SJSA1 (cell line): ENCODE measurements around the gene SUDS3. TPM values are rescaled to one million over a fixed set of nuclear protein-coding genes. Genes with fewer than 3 reads are reported as not detected.

Experiments used
- DNase-seq, 2 experiments: peaks; one replicate each; pipeline ENCODE4 v3.0.0-alpha.2; 2015 to 2020; ENCODE audit warnings: low spot score in 2 of 2, low read depth in 1 of 2
- H3K27ac ChIP-seq: fragments of 250-450 bp; sonication (Bioruptor Pico); 2 replicates; pipeline ENCODE4 v1.5.1; 2020; ENCODE audit warnings: mild to moderate bottlenecking, moderate library complexity
- H3K27me3 ChIP-seq: fragments of 250-450 bp; sonication (Bioruptor Pico); replicated peaks from 2 replicates; pipeline ENCODE4 v1.5.1; 2020; ENCODE audit warnings: mild to moderate bottlenecking, moderate library complexity
- H3K36me3 ChIP-seq: fragments of 250-450 bp; sonication (Bioruptor Pico); 2 replicates; pipeline ENCODE4 v1.5.1; 2020; ENCODE audit warnings: mild to moderate bottlenecking
- H3K4me1 ChIP-seq: fragments of 250-450 bp; sonication (Bioruptor Pico); replicated peaks from 2 replicates; pipeline ENCODE4 v1.6.1; 2021; ENCODE audit warnings: mild to moderate bottlenecking
- H3K4me3 ChIP-seq: fragments of 250-450 bp; sonication (Bioruptor Pico); 2 replicates; pipeline ENCODE4 v1.5.1; 2020; ENCODE audit warnings: mild to moderate bottlenecking
- H3K9me3 ChIP-seq: fragments of 250-450 bp; sonication (Bioruptor Pico); replicated peaks from 2 replicates; pipeline ENCODE4 v1.5.1; 2020; ENCODE audit warnings: mild to moderate bottlenecking
- total RNA-seq: library from RNA; depleted of rRNA; stranded (reverse); fragments of >200 nt; shearing (Covaris generic); gene quantifications from 2 replicates; pipeline ENCODE4 v1.2.3, GENCODE V29; 2014

SUDS3 gene
- total RNA-seq, 1 experiment from 2014 or later = 42.8 TPM

DNA sequence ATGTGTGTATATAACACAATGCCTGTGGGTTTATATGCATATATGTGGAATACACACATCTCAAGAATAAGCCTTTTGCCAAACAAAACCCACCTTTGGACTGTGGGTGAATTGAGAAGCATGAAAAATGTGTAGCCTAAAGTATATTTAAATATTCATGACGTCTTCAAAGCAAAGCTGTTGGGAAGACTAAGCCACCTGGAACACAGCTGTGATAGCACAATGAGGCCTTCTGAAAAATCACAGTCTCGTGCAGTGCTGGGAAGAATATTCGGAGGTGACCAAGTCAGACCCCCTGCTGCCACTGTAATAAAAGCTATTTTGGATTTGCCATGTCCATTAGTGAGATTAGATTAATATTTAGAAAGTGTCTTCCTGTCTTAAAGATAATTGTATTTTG lies 51.5 kb downstream of the SUDS3 start:
- Histone ChIP-seq H3K36me3 (no peaks in the 10 kb centered on the region), H3K4me1 (no peaks in the 10 kb centered on the region), H3K27me3 (no peaks in the 10 kb centered on the region), H3K4me3 (no peak overlapping the region), H3K27ac (no peak overlapping the region), H3K9me3 (no peaks in the 10 kb centered on the region)
- no peak for DNase-seq

DNA sequence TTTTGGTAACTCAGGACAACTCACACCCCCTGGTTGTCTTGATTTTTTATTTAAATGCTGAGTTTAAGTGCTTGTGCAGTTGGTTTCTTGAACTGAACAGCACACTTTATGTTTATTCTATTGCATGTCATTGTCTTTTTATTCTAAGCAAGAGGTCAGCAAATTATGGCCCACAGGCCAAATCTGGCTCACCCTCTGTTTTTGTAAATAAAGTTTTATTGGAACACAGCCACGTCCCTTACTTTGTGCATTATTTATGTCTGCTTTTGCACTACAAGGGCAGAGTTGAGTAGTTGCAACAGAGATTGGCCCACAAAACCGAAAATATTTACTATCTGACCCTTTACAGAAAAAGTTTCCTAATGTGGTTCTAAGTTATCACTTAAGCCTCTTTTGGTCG lies 52.3 kb downstream of the SUDS3 start:
- Histone ChIP-seq H3K36me3 (no peaks in the 10 kb centered on the region), H3K4me1 (no peaks in the 10 kb centered on the region), H3K4me3 (no peak overlapping the region), H3K27ac (no peak overlapping the region), H3K9me3 (no peaks in the 10 kb centered on the region), H3K27me3 (no peaks in the 10 kb centered on the region)
- DNase-seq = no peak

DNA sequence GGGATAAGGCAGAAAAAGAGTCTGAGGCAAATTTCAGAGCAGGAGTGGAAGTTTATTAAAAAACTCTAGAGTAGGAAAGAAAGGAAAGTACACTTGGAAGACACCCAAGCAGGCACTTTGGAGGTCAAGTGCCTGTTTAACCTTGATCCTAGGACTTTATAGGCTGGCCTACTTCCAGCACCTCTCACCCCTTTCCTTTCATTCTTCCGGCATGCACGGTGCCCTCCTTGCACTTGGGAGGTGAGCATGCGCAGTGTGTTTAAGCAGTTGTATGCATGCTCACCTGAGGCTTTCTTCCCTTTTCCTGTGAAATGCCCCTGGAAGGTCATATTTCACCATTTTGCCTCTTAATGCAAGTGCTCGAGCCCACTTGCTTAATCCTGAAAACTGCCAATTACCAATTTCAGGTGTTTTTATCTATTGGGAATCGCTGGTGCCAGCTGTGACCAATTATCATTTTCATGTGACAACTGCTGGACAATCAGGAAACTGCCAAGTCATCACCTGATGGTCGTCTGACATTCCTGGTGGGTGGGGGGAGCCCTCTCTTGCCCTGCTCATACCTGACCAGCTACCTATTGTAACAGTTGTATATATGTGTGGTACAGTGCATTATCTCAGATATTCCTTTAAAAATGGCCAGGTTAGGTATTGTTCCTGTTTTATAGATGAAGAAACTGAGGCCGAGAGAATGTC lies 53.5 kb downstream of the SUDS3 start:
- Histone ChIP-seq H3K9me3 (no peaks in the 10 kb centered on the region), H3K36me3 (no peaks in the 10 kb centered on the region), H3K4me3 (no peak overlapping the region), H3K27me3 (no peaks in the 10 kb centered on the region), H3K4me1 (no peaks in the 10 kb centered on the region), H3K27ac (no peak overlapping the region)
- no peak for DNase-seq

DNA sequence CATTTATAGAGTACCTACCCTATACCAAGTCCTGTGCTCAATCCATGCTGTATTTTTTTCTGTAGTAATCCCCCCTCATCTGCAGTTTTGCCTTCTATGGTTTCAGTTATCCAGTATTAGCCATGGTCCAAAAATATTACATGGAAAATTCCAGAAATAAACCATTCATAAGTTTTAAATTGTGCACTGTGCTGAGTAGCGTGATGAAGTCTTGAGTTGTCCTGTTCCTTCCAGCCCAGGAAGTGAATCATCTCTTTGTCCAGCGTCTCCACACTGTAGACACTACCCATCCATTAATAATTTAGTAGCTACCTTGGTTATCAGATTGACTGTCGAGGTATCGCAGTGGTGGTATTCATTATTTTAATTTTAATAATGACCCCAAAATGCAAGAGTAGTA lies 54.2 kb downstream of the SUDS3 start:
- Histone ChIP-seq H3K36me3 (no peaks in the 10 kb centered on the region), H3K27ac (no peak overlapping the region), H3K4me3 (no peak overlapping the region), H3K4me1 (no peaks in the 10 kb centered on the region), H3K27me3 (no peaks in the 10 kb centered on the region), H3K9me3 (no peaks in the 10 kb centered on the region)
- no peak for DNase-seq

DNA sequence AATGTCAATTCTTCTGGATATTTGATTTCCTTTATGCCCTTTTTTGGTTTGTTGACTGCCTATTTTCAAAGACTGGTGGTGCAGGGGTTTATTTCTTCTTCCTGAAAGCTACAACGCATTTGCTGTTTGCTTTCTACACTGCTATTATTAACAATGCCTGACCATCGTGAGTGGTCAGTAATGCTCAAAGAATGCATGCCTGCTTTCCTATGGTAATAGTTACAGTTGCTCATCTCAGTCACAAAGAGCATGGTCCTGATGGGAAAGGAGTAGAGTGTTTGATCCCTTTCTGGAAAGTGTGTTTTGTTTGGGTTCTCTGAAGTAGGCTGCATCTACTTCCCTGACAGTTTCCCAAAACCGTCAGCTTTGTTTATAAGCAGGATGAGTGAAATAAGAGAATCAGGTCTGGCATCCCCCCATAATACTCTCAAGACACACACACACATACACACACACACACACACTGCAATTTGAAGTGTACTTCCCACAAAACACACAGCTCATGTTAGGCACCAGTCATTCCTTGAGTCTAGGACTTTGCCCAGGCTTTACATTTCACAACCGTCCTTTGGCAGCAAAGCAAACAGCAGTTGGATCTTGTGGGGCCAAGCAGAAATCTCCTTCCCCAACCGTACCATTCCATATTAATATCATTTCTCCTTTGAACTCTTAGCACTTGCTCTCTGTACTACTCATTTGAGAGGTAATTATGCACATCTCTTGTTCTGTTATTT lies 56.6 kb downstream of the SUDS3 start:
- Histone ChIP-seq H3K27ac (no peak overlapping the region), H3K9me3 (no peaks in the 10 kb centered on the region), H3K27me3 (no peaks in the 10 kb centered on the region), H3K36me3 (no peaks in the 10 kb centered on the region), H3K4me1 (no peaks in the 10 kb centered on the region), H3K4me3 (no peak overlapping the region)
- DNase-seq = no peak

DNA sequence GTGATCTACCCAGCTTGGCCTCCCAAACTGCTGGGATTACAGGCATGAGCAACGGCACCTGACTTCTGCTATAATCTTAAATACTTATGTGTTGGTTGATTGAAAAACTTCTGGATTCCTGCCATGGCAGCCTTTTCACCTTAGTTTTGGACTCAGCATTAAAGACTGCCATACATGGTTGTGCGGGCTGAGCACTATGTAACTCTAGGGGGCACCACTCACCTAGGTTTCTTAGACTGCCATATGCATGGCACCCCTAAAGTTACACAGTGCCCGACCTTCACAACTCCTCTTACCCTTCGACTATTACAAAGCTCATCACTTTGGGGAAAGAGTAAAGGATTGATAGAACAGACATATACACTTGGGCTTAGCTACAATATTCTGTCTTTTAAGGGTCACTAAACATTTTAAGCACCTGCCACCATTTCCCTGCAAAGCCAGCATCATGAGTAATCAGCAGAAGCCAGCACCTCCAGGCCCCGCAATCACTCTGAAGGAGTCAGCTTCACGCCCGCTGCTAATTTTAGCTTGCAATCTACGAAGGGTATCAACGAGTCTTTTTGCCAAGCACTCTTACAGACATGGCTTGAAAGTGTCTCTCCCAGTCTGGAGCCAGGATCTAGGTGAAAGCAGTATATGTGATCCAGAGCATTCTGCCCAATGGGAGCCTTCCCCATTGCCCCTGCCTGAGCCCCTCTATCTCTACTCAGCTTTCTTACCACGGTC lies 59.8 kb downstream of the SUDS3 start:
- no peak overlapping the region for H3K27ac ChIP-seq
- no peaks in the 10 kb centered on the region for H3K9me3 ChIP-seq
- no peak overlapping the region for H3K4me3 ChIP-seq
- DNase-seq = no peak
- H3K4me1 ChIP-seq = no peaks in the 10 kb centered on the region
- no peaks in the 10 kb centered on the region for H3K27me3 ChIP-seq
- no peaks in the 10 kb centered on the region for H3K36me3 ChIP-seq

DNA sequence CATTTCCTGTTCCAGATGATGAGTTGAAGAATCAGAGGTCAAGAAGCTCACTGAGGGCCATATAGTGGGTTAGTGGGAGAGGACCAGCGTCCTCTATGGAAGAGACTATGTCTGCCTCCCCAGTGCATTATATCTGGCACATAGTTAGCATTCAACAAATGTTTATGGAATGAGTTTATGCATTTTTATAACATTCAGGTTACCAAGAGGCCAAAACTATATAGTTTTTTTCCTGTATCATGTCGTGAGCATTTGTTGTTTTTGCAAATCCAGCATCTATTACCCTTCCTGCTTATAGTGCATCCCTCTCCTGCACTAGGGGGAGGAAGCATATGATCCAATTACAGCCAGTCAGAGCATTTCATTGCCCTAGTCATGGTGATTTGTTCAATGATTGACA lies 60.6 kb downstream of the SUDS3 start:
- Histone ChIP-seq H3K4me3 (no peak overlapping the region), H3K36me3 (no peaks in the 10 kb centered on the region), H3K27me3 (no peaks in the 10 kb centered on the region), H3K4me1 (no peaks in the 10 kb centered on the region), H3K9me3 (no peaks in the 10 kb centered on the region), H3K27ac (no peak overlapping the region)
- DNase-seq = no peak

DNA sequence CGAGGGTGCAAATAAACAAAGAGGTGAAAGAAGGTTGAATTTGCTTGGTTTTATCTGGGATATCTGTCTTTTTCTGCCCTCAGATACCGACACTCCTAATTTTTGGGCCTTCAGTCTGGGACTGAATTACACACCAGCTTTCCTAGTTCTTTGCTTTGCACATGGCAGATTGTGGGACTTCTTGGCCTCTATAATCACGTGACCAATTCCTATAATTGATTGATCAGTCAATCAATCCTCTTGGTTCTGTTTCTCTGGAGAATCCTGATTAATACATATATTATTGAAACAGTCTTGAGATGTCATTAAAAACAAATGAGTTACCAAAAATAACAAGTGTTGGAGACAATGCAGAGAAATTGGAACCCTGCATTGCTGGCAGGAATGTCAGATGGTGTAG lies 62.7 kb downstream of the SUDS3 start:
- H3K4me1 ChIP-seq = no peaks in the 10 kb centered on the region

DNA sequence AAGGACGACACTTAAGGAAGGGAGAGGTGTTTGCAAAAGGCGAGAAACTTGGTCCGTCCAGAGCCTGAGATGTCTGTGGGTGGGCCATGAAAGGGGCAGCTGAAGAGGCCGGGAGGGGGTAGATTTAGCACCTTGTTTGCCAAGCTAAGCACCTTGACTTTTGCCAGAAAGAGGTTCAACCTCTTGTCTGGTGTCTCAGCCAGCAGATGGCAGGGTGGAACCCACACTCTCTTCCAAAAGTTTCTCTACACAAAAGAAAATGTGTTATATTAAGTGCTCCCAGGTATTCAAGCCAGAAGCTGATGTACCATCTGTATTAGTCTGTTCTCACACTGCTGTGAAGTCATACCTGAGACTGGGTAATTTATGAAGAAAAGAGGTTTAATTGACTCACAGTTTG lies 69.9 kb downstream of the SUDS3 start:
- Histone ChIP-seq H3K27ac (no peak overlapping the region), H3K27me3 (no peaks in the 10 kb centered on the region; the same call in 1 of the 2 replicates), H3K4me3 (no peak overlapping the region), H3K4me1 (no peaks in the 10 kb centered on the region), H3K36me3 (no peaks in the 10 kb centered on the region), H3K9me3 (no peaks in the 10 kb centered on the region)
- no peak for DNase-seq

More for the DNA sequence above, 62.7 kb downstream of the SUDS3 start:
- Histone ChIP-seq H3K9me3 (no peaks in the 10 kb centered on the region), H3K27me3 (no peaks in the 10 kb centered on the region), H3K27ac (no peak overlapping the region), H3K36me3 (no peaks in the 10 kb centered on the region), H3K4me3 (no peak overlapping the region)
- DNase-seq = no peak

DNA sequence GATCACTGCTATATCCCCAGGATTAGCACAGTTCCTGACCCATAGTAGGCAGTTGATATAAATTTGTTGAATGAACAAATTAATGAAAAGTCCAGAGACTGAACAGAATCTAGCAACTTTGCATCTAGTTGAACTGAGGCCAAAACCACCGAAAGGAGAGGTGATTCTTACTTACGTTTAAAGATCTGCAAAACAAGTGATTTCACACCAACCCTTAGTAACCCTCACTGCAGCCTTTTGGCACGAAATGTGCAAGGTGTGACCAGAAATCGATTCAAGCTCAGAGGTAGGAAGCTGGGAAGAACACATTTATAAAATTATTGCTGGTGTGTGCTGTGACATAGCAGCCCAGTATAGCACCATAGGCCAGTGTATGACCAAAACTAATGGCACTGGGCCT lies 70.8 kb downstream of the SUDS3 start:
- Histone ChIP-seq H3K36me3 (no peaks in the 10 kb centered on the region), H3K4me3 (no peak overlapping the region), H3K4me1 (no peaks in the 10 kb centered on the region), H3K27me3 (no peaks in the 10 kb centered on the region; the same call in 1 of the 2 replicates), H3K9me3 (no peaks in the 10 kb centered on the region), H3K27ac (no peak overlapping the region)
- DNase-seq = no peak

DNA sequence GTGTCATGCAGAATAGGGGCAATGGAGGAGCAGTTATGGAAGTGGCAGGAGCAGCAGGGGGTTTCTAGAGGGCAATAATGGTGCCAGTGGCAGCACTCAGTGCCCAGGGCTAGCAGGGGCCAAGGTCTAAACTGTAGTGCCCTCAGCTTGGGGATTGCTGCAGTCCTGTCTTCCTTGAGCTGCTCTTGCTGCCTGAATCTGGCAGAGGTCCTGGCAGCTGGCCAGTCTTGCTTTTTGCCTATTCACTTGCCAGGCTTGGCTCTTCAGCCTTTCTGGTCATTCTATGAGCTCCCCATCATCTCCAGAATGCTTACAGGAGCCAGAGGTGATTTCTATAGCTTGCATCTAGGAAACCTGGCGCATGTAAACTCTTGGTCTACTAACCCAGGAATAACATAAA lies 72.0 kb downstream of the SUDS3 start:
- no peak for DNase-seq
- Histone ChIP-seq H3K36me3 (no peaks in the 10 kb centered on the region), H3K27me3 (no peaks in the 10 kb centered on the region; the same call in 1 of the 2 replicates), H3K27ac (no peak overlapping the region), H3K4me3 (no peak overlapping the region), H3K9me3 (no peaks in the 10 kb centered on the region), H3K4me1 (no peaks in the 10 kb centered on the region)

DNA sequence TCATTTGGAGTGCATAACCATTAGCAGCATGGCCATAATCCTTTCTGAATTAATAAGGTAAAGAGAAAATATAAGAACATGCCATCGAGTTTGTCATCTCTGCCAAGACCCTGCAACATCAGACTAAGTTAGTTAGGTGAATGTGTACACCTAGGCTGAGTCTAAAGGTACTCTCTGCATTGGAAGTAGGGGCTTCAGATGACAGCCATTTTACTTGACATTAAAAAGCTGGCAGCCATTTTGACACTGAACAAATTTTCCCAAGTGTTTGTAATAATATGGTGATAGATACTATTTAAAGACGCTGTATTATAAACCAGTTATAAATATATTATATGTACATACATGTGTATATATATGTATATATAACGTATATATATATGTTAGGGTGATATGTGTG lies 79.0 kb downstream of the SUDS3 start:
- H3K27me3 ChIP-seq = no peaks in the 10 kb centered on the region

DNA sequence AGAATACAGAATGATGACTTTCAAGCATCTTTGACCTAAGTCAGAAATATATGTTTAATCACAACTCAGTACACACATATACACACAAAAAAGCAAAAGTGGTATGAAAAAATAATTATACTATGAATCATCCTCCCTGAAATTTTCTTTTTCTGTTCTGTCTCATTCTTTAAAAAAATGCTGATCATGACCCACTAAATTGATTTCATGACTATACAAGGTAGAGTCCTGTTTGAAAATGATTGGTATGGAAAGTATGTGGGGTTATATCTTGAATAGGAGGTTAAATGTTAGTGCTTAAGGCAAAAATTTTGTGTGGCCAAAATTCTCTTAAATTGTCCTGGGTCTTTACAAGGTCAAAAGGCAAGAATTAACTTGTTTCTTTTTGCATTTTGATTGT lies 80.4 kb downstream of the SUDS3 start:
- H3K4me1 ChIP-seq = no peaks in the 10 kb centered on the region
- H3K36me3 ChIP-seq = no peaks in the 10 kb centered on the region
- no peak overlapping the region for H3K4me3 ChIP-seq
- H3K27me3 ChIP-seq = no peaks in the 10 kb centered on the region
- no peaks in the 10 kb centered on the region for H3K9me3 ChIP-seq
- no peak overlapping the region for H3K27ac ChIP-seq
- no peak for DNase-seq

More for the DNA sequence above, 79.0 kb downstream of the SUDS3 start:
- Histone ChIP-seq H3K4me1 (no peaks in the 10 kb centered on the region), H3K36me3 (no peaks in the 10 kb centered on the region), H3K4me3 (no peak overlapping the region), H3K9me3 (no peaks in the 10 kb centered on the region), H3K27ac (no peak overlapping the region)
- no peak for DNase-seq

DNA sequence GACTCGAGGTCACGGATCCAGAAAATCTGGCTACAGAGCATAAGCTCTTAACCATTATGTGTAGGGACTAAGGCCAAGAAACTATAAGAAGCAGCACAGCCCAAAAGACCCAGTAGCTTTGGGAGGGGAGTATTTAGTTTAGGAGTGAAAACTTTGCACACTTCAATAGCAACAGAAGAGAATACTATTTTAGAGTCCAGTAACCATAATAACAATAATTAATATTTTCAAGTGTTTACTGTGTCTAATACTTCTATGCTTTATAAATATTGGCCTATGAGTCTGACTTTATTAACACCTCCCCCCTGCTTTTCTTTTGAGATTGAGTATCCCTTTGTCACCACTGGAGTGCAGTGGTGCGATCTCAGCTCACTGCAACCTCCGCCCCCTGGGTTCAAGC lies 82.8 kb downstream of the SUDS3 start:
- Histone ChIP-seq H3K27me3 (no peaks in the 10 kb centered on the region), H3K9me3 (no peaks in the 10 kb centered on the region), H3K4me3 (no peak overlapping the region), H3K4me1 (no peaks in the 10 kb centered on the region), H3K27ac (no peak overlapping the region), H3K36me3 (no peaks in the 10 kb centered on the region)
- no peak for DNase-seq
